Measurements from ENCODE around the gene MAPK8IP3.

The MAPK8IP3 gene

GRCh38 chr16:1800701-1801100 lies 94.7 kb downstream of the MAPK8IP3 start:
- H3K4me3 ChIP-seq (ENCODE audit: low read length), result no peak overlapping the region
- no peaks in the 10 kb centered on the region for H4K20me1 ChIP-seq (ENCODE audit: insufficient read depth, low read length)
- H3K9me3 ChIP-seq (ENCODE audit: insufficient read depth, low read length), result no peaks in the 10 kb centered on the region
- no peak overlapping the region for H3K9ac ChIP-seq (ENCODE audit: low read length)
- no peak overlapping the region for H3K27ac ChIP-seq (ENCODE audit: low read length)
- H3K4me2 ChIP-seq (ENCODE audit: low read length), result no peak overlapping the region
- no peaks in the 10 kb centered on the region for H3K36me3 ChIP-seq (replicated peaks; ENCODE audit: low read depth, low read length)
- H3K79me2 ChIP-seq (ENCODE audit: low read length), result no peaks in the 10 kb centered on the region
- no peak for TF ChIP-seq EZH2phosphoT487 (IDR thresholded peaks at IDR 0.05; ENCODE audit: low read depth)
- no peak for TF ChIP-seq CTCF (IDR thresholded peaks at IDR 0.05; ENCODE audit: low read depth, low read length)
- H3K27me3 ChIP-seq (ENCODE audit: low read depth, low read length), result no peaks in the 10 kb centered on the region
- no peaks in the 10 kb centered on the region for H3K4me1 ChIP-seq (ENCODE audit: low read length)
- no peak overlapping the region for H2AFZ ChIP-seq (ENCODE audit: low read depth, low read length)

GRCh38 chr16:1807626-1808025 lies 101.6 kb downstream of the MAPK8IP3 start:
- no peak overlapping the region for H3K27ac ChIP-seq (ENCODE audit: low read length)
- H3K9ac ChIP-seq (ENCODE audit: low read length), result no peak overlapping the region
- H4K20me1 ChIP-seq (ENCODE audit: insufficient read depth, low read length), result no peaks in the 10 kb centered on the region
- H3K27me3 ChIP-seq (ENCODE audit: low read depth, low read length), result no peaks in the 10 kb centered on the region
- no peak overlapping the region for H3K4me3 ChIP-seq (ENCODE audit: low read length)
- H2AFZ ChIP-seq (ENCODE audit: low read depth, low read length), result no peak overlapping the region
- TF ChIP-seq CTCF (IDR thresholded peaks at IDR 0.05; ENCODE audit: low read depth, low read length) (no peak), EZH2phosphoT487 (IDR thresholded peaks at IDR 0.05; ENCODE audit: low read depth) (no peak)
- H3K36me3 ChIP-seq (replicated peaks; ENCODE audit: low read depth, low read length), result peaks cover 5% of the 10 kb centered on the region
- H3K79me2 ChIP-seq (ENCODE audit: low read length), result no peaks in the 10 kb centered on the region
- H3K9me3 ChIP-seq (ENCODE audit: insufficient read depth, low read length), result no peaks in the 10 kb centered on the region
- no peak overlapping the region for H3K4me2 ChIP-seq (ENCODE audit: low read length)
- H3K4me1 ChIP-seq (ENCODE audit: low read length), result no peaks in the 10 kb centered on the region

- Histone ChIP-seq H3K79me2 (ENCODE audit: low read length) (no peaks in the 10 kb centered on the region), H3K27ac (ENCODE audit: low read length) (no peak overlapping the region), H3K36me3 (replicated peaks; ENCODE audit: low read depth, low read length) (peaks cover 7% of the 10 kb centered on the region), H4K20me1 (ENCODE audit: insufficient read depth, low read length) (no peaks in the 10 kb centered on the region), H3K9me3 (ENCODE audit: insufficient read depth, low read length) (no peaks in the 10 kb centered on the region), H3K4me1 (ENCODE audit: low read length) (no peaks in the 10 kb centered on the region), H3K27me3 (ENCODE audit: low read depth, low read length) (no peaks in the 10 kb centered on the region), H3K4me2 (ENCODE audit: low read length) (no peak overlapping the region), H3K4me3 (ENCODE audit: low read length) (no peak overlapping the region), H2AFZ (ENCODE audit: low read depth, low read length) (no peak overlapping the region), H3K9ac (ENCODE audit: low read length) (no peak overlapping the region)
- no peak for TF ChIP-seq EZH2phosphoT487 (IDR thresholded peaks at IDR 0.05; ENCODE audit: low read depth)
- TF ChIP-seq CTCF (IDR thresholded peaks at IDR 0.05; ENCODE audit: low read depth, low read length), result no peak
Observed at GRCh38 chr16:1808691-1809090, 102.7 kb downstream of the MAPK8IP3 start.

- Histone ChIP-seq H3K36me3 (replicated peaks; ENCODE audit: low read depth, low read length) (peaks cover 8% of the 10 kb centered on the region), H3K79me2 (ENCODE audit: low read length) (no peaks in the 10 kb centered on the region), H3K4me1 (ENCODE audit: low read length) (no peaks in the 10 kb centered on the region), H3K4me3 (ENCODE audit: low read length) (no peak overlapping the region), H3K9me3 (ENCODE audit: insufficient read depth, low read length) (no peaks in the 10 kb centered on the region), H3K27ac (ENCODE audit: low read length) (no peak overlapping the region), H4K20me1 (ENCODE audit: insufficient read depth, low read length) (no peaks in the 10 kb centered on the region), H3K27me3 (ENCODE audit: low read depth, low read length) (no peaks in the 10 kb centered on the region), H2AFZ (ENCODE audit: low read depth, low read length) (no peak overlapping the region), H3K4me2 (ENCODE audit: low read length) (no peak overlapping the region), H3K9ac (ENCODE audit: low read length) (no peak overlapping the region)
- no peak for TF ChIP-seq CTCF (IDR thresholded peaks at IDR 0.05; ENCODE audit: low read depth, low read length)
Observed at GRCh38 chr16:1809281-1809801, 103.3 kb downstream of the MAPK8IP3 start.
